GM18858 (cell line): ENCODE results near the gene SYTL2.

ENCODE experiments used
- ATAC-seq: cut with Tn5 transposase; IDR thresholded peaks from one replicate; pipeline ENCODE4 v1.9.1; 2021; ENCODE audit not compliant: unreplicated experiment

The SYTL2 gene

DNA sequence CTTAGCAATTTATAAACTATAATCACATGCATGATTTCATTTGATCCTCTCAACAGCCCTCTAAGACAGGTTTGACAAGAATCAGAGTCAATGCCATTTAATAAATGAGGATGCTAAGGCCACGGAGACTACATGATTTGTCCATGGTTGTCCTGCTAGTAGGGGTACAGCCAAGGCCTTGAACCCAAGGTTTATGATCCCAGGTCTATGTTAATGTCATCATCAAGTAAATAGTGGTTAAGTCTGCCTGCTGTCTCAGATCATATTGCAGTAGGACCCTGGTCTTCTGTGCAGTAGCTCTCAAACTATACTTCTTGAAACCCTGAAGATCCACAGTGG is 17.7 kb upstream of the SYTL2 start:
- no peak for ATAC-seq

DNA sequence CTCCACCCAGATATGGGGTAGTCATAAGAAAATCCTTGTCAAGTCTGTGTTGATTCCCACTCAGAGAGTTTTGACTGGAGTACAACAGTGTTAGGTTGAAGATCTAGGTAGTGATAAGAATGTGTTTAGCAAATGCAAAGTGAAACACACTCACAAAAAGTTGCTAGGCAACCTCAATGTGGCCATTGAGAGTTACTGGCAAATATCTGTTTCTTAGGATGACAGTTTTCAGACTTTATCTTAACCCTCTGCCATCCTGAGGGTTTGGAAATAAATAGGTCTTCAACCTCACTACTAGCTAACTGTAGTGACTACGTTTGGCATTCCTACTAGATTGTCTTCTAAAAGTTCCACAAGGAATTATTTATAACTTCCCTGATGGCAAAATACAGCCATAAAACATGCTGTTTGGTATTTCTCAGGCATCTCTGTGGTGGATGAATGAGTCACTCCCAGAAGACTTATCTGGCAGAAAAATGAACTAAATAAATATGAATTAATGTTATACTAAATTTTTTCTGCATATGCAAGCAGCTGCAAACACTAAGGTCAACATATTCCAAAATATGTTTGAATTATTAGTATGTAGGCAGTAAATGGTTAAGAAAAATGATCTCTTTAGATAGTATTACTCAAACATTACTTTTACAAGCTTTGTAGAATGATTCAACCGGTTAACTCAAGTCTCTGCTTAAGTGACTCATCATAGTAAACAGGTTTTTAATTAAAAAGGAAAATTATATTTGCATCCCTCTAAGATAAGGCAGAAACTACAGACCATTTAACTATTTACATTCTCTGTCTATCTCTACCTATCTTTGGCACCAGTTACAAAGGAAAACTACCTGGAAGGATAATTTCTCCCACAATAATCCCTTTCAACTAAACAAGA is 17.1 kb upstream of the SYTL2 start:
- ATAC-seq = no peak

DNA sequence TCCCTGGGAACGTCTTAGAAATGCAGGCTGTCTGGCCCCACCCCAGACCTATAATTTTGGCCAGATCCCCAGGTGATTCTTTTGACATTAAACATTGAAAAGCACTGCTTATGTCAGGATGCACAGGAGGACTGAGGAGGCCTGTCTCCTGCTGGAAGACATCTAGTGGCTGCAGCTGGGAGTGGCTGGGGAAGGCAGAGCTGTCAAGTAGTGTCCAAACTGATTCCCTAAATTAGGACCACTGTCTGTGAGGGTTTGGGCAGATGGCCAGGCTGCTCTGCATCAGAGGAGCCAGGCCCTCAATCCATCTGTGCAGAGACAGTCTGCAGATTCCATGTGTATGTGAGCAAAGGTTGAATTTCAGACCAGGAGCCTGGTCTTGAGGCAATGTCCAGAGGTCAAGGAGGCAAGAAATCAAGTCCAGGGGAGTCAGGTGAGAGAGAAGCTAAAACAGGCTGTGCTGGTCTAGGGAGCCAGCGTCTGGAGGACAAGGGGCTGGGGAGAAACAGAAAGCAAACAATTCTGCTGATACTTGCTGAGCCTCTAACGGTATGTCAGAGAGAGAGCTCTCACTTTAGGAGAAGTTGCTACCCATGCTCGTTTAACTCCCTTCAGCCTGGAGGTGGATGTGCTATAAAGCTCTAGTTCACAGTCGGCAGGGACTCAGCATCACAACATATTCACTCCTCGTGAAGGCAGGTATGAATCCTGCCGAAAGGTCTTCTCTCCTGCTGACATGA is 15.3 kb upstream of the SYTL2 start:
- no peak for ATAC-seq

DNA sequence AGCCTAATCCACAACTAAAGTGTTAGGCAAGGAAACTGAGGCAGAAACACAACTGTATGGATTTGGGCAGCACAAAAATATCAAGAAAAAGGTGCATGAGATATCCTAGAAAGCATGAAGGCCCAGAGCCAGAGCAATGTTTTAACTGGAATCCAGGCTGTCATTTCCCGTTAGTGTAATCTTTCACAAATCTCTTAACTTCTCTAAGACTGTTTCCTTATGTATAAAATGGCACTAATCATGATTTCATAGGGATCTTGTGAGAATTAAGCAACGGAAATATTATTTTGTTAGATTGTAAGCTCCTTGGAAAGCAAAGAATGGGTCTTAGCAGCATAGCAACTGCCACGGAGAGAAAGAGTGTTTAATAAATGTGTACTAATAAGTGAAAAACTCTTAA is 14.7 kb upstream of the SYTL2 start:
- ATAC-seq = no peak

DNA sequence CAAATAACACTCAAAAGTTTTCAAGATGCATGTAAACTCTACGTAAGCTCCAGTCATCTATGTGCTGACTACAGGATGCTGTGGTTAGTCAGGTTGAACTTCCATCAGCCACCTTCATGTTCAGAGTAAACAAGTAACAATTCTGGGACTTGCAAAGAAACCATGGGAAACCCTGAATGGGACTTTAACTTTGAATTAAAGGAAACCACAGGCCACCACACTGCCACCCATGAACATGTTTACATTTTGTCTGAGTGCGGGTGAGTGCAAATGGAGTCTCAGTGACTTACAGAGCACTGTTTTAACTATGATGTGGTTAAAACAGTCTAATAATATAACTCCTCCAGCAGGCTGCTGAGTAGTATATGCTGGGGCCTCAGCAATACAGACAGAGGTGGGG is 12.9 kb upstream of the SYTL2 start:
- ATAC-seq = no peak

DNA sequence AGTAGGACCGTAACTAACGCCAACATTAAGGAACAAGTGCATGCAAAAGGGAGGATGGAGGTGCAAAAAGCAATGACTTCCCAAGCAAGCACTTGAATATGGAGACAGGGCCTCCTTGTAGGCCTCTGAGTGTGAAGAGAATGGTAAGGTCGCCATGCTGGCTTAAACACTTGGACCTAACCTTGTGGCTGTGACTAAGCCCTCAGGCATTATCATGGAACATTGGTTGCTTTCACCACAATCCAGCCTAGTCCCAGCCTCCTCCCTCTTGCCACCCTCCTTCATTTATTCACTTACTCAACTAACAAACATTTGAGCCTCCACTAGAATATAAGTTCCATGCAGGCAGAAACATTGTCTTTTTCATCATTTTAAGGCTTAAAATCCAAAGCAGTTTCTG is 11.9 kb upstream of the SYTL2 start:
- no peak for ATAC-seq

DNA sequence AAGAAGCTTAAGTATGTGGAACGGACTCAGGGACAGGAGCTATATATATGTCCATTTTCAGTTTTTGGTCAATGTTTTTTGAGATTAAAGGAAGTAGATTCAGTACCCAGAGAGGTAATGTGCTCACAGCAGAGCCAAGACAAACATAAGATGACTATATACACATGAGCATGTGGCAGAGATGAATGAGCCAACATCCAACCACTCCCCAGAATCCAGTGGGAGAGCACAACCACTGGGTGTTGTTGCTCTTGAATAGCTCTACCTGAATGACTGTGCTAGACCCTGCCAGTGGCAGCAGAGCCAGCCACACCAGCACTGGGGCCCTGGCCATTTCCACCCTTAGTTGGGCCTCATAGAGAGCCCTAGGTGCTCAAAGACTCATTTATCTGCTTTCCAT is 10.7 kb upstream of the SYTL2 start:
- ATAC-seq = no peak

DNA sequence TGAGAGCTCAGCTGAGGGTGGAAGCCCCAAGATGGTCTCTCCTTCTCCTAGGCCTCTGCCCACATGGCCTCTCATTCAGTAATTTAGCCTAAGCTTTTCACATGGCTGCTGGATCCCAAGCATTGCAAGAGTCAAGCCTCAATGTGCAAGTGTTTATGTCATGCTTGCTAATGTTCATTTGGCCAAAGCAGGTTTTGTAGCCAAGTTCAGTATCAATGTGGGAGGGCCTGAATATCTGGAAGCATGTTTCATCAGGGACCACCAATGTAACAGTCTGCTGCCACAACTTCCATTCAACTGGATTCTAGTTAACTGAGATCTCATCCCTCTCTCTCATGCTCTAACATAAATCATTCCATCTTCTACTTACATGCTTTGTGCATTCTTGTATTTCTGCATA is 8.5 kb upstream of the SYTL2 start:
- ATAC-seq = no peak

DNA sequence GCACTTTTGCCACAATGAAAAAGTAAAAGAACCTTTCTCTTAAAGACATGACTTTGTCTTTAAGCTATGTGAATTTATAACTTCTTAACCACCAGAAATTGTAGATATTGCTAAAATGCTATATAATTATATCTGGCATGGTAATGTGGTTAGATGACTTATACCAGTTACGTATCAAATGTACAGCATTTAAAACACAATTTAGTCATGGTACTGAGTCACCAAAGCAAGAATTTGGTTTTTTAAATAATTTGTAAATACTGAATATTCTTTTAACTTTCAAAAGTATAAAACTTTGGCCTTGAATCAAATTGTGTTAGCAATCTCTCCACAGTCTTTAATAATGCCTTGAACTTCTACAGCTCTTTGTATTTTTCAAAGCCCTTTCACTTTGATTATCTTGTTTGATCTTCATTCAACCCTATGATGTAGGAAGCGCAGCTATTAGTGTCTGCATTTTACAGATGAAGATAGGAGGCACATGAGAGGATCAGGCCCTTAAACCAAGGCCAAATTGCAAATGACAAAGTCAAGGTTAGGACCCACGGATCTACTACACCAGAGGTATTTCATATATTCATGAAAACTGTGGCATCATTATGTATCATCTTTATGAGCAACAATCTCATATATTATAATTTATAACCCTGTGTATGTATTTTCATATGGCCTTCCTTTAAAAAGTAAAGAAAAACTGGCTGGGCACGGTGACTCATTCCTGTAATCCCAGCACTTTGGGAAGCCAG is 4.4 kb upstream of the SYTL2 start:
- ATAC-seq = no peak

DNA sequence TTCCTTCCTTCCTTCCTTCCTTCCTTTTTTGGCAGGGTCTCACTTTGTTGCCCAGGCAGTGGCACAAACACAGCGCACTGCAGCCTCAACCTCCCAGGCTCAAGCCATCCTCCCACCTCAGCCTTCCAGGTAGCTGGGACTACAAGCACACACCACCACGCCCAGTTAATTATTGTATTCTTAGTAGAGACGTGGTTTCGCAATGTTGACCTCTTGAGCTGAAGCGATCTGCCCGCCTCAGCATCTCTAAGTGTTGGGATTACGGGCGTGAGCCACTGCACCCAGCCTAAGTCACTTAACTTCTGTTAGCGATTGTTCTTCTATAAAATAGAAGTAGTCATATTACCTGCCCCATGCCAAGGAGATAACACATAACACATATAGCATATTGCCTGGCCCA is 2.8 kb upstream of the SYTL2 start:
- ATAC-seq = no peak

DNA sequence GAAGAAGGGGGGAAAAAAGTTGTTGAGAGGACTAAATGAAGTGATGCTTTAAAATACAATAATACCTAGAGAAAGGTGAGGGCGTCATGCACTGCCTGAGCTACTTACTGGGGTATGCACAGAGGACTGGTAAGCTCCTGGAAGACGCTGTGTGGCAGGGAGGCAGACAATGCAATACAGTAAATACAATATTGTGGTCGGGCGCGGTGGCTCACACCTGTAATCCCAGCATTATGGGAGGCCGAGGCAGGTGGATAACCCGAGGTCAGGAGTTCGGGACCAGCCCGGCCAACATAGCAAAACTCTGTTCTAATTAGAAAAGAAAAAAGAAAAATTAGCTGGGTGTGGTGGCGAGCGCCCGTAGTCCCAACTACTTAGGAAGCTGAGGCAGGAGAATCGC is 683 bp upstream of the SYTL2 start:
- ATAC-seq = no peak

DNA sequence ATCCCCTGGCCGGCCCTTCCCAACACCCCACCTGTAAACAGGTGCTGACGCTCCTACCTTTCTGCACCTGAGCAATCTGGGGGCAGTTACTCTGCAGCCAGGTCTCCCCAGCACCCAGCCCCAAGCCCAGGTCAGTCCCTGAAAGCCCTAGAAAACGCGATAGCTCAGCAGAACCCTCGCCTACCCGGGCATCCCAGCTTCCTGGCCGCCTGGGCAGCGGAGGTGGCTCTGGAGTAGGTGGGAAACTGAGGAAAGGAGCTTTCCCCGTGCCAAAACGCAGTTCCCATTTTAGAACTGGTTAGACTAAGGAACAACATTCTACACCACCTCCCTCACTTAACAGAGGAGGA is 445 bp downstream of the SYTL2 start:
- ATAC-seq = no peak

DNA sequence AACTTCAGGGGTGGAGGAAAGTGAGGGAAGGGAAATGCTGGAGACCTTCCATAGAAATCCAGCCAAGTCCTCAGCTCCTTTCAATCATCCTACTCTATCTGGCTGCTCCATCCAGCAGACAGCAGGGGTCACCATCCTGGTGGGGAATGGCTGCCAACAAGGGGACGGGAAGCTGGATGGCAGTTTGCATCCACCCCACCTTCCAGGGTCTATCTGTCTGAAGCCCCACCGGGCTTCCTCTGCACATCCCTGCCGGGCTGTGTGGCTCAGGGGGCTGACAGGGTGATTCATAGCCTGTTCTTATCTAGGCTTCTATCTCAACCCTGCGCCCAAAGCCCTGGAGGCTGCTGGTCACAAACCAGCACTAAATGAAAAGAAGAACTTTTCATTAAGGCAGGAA is 1.1 kb downstream of the SYTL2 start:
- no peak for ATAC-seq

DNA sequence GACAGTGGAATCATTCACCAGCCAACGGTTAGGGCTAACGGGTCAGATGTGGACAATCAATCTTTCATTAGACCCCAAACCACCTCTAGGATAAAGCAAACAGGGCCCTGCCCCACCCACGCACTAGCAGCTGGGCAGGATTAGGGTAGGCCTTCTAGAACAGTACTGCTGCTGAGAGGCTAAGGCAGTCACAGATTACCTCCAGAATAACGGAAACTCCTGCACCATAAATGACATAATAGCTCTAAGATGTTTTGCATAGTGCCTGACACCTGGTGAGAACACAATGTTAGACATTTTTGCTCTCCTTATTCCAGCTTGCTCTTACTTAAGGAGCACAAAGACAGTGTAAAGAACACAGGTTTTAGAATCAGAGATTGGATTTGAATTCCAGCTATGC is 1.8 kb downstream of the SYTL2 start:
- peak; percentile 42 for ATAC-seq

DNA sequence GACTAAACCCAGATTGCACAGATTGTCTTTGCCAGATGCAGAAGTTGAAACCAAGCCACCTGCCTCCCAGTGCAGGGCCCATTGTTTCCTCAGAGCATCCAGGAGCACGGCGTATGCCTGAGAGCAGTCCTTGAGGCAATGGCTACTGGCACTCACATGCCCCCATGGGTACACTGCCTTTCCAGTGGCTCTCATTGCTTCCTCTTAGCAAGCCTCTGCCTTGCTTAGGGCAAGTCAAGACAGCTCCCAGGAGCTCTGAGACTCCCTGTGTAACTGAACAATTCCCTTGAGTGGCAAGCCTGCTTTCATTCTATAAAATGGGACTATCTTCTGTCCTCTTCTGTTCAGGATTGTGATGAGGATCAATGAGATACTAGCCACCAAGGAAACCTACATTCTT is 4.1 kb downstream of the SYTL2 start:
- no peak for ATAC-seq

DNA sequence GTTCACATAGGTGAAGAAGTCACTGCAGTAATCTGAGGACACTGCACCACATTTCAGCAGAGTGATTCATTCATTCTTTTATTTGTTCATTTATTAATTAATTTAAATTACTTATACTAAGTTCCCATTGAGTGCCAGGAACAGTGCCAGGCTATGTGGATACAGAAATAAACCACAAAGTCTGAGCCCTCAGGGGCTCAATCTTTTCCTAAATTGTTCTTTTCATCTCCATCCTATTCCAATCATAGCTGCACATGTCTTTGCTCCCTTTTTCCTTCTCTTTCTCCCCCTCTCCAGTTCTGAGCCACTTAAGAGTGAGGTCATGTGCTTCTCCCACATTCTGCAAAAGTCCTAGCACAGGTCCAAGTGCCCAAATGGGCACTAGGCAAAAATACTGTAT is 4.9 kb downstream of the SYTL2 start:
- no peak for ATAC-seq

DNA sequence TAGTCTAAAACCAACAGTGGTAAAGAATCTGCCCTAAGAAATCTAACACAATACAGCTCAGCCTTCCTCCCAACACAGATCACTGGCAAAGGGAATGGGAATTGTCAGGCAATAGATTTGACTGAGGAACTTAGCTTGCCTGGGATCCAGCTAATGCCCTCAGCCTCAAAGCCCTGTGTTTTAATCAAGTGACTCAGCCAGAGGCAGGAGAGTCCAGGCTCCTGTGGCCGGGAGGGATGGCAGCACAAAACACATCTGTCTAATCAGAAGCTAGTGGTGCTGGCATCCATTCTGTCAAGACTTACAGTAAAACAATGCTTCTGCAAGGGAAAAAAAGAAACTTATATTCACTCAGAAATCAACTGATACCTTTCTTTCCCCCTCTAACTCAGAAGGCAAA is 5.6 kb downstream of the SYTL2 start:
- ATAC-seq = no peak

DNA sequence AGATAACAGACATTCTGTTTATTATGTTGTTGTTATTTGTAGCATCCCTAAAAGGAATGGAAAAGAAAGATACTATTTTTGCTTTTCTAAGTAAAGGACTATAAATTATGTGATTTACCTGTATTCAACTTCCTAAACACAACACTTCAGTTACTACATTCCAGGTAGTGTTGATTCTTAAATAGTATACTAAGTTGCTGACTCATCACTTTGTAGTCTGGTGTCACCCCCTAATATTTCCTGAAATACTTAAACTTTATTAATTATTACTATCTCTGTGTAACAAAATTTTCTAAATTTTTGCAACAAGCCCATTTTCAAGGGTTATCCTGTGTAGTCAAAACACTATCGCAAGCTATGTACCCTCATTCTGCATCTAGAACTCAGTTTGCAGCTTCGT is 7.0 kb downstream of the SYTL2 start:
- no peak for ATAC-seq

DNA sequence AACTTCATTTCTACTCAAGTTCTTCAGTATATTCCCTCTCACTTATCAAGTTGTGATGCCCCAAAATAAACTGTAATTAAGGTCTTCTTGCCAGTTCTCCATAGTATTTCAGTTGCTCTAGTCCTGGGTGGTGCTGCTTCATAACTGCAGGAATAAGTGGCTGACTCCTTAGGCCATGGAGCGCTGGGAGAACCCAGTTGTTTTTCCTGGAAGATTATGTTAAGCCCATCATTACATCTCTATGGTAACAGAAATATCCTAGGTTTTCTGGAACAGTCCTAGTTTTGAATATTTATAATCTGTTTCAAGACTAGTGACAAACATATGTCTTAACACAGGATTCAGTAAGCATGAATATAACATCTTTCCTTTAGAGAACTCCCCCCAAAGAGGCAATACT is 7.6 kb downstream of the SYTL2 start:
- ATAC-seq = no peak

DNA sequence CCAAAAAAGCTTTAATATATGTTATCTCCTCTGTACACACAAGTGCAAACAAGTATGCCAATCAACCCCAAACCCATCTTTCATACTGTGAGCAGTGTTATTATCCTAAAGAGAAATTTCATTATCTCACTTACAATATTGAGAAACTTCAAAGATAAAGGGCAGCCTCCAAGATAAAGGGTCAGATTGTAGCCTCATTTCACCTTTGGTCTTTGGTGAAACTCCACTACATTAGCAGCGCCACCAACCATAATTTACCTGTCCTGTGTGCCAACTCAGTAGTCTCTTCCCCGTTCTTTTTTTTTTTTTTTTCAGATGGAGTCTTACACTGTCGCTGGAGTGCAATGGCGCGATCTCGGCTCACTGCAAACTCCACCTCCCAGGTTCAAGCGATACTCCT is 9.4 kb downstream of the SYTL2 start:
- ATAC-seq = no peak

DNA sequence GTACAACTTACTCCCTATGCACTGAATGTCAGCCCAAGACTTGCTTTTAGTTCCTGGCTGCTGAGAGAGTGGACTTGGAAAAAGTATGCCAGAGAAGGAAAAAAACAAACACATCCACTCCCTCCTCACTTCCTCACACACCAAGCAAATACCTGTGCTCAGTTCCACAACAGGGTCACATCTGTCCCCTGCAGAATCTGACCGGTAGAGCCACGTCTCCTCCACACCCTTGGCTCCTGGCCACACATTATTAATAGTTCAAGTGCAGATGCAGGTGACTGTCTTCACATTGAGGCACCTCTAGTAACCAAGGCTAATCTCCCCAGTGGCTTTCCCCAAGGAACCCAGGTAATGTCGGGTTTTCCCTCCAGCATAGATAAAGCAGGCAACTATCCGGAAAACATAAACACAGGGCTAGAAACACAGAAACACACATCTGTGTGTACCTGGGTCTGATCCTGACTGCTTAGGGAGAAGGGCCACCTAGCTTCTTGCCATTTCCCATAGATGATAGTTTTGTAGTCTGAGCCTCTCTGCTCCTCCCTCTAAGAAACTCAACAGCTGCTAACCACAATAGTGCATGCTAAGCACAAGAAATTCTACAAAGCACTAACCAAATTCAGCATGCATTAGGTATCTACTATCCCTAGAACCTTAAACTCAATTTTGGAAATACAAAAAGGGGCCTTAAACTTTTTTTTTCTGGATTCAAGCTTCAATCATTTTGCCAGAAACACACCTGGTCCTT is 10.2 kb downstream of the SYTL2 start:
- ATAC-seq = no peak
